ENCODE data around the gene GSN.

Gene GSN

DNA sequence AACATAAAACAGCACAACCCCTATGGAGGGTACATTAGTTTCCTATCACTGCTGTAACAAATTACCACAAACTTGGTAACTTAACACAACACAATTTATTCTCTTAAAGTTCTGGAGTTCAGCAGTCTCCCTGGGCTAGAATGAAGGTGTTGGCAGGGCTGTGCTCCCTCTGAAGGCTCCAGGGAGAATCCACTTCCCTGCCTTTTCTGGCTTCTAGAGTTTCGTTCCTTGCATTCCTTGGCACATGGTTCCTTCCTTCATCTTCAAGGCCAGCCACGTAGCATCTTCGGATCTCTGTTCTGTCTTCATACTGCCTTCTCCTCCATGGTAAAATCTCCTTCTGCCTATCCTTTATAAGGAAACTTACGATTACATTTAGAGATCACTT lies 25.0 kb upstream of the GSN start:
- no peak for DNase-seq (ENCODE audit: low read depth in 2 of 2, low spot score in 1 of 2)

DNA sequence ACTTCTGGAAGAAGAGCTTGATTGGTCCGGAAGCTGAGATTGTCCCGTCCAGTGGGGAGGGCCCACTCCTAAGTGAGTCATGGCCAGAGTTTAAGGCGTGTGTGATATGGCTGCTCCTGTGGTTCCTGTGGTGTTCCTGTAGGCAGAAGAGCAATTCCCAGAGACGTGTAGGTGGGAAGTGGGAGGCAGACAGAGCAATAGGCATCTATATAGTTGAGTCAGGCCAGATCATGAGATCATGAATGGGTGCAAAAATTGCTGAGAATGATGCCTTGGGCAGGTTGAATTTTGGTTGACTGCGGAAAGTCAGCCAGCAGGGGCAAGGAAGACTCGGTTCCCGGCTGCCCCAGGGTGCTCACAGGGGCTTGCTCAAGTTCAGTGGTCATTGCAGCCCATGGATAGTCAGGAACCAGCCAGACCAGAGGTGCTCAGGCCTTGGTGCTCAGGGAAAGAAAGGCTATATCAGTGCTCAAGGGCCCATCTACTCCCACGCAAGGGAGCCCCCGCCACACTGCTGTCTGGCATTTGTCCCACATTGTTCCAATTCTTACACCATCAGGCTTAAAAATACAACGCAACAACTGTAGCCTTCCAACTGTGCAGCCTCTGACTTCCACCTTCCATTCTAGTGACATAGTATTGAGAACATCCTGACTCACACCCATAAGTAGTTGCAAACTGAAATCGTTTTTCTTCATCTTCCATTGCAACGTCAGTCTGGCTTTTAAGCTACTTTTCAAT lies 21.0 kb upstream of the GSN start:
- DNase-seq (ENCODE audit: low read depth in 2 of 2, low spot score in 1 of 2) = no peak

DNA sequence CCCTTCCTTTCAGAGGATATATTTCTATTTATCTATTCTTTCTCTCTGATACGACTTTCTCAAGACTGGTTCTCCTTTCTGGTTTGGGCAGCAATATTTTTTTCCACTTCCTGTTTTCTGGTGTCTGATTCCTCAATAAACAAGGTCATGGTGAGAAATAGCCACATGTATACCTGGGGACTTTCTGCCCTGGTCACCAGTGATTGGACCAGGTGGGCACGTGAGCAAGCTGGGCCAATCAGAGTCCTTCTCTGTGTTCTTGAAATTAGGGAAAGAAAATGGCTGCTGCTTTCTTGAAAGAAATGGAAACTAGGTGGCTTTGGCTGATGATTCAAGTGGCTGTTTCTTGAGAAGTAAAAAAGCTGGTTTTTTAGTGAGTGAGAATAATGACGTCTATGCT lies 18.4 kb upstream of the GSN start:
- DNase-seq (ENCODE audit: low read depth in 2 of 2, low spot score in 1 of 2) = no peak

DNA sequence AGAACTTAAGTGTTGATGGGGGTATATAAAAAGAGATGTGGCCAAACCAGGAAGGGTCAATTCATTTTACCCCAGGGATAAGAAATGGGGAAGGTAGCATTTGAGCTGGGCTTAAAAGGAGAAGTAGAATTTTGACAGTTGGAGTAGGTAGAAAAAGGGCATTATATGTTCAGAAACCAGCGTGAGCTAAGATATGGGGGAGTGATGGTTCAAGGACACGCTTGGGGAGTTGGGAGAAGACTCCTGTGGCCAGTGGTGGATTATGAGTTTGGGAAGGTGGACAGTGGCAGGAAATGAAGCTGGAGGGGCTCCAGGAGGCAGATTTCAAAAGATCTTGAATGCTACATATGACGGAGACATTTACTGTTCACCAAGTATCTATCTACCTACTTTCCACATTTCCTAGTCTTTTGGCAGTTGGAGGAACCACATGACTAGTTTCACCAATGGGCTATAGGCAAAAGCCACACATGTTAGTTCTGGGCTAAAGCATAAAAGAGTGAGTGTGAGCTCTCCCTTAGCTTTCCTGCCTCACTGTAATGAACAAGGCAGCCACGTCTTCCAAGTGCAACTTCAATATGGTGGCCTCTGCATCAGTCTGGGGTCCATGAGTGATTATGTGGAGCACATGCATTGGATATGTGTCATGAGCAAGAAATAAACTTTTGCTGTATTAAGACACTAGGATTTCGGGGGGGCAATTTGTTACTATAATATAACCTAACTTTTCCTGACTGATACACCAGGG lies 15.7 kb upstream of the GSN start:
- no peak for DNase-seq (ENCODE audit: low read depth in 2 of 2, low spot score in 1 of 2)

DNA sequence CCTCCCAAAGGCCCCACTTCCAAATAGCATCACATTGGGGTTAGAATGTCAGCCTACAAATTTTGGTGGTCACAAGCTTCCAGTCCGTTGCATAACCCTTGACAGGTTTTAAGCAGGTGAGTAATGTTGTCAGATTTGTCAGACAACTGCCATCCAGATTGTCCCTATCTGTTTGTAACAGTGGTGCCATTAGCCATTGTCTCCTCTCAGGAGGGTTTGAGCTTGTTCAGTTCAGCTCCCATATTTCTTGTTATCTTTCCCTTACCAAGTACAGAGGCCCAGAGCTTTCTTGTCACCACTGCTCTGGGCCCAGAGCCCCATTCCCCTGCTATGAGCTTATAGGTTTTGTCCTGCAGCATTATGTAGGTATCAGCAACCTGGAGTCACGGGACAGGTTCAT lies 14.8 kb upstream of the GSN start:
- DNase-seq (ENCODE audit: low read depth in 2 of 2, low spot score in 1 of 2) = no peak

DNA sequence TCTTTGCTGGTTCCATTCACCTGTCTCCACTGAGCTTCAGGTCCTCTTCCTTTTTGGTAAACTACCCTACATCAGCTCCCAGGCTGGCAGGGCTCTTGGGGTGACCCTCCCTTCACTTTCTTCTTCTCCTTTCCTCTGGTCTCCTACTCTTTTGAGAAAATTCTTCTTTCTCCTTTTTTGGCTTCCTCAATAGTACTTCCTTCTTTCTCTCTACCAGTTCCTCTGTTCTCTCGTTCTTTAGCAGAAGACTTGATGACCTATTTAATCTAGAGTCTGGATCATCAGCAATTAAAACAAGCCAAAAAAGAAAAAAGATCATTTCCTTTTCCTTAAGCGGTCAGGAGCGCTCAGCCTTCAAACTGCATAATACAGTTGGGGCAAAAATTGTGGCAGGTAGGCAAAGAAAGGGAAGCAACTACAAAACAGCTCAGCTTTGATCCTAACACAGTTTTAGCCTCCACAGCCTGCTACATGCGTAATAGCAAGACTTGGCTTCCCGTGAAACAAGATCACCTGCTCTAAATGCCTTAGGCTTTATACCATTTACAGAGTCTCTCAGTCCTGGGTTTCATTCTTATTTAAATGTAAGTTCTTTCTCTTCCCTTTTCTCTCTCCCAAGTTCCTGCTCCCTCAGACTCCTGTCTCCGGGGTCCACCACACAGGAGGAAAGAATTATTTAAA lies 14.0 kb upstream of the GSN start:
- DNase-seq (ENCODE audit: low read depth in 2 of 2, low spot score in 1 of 2) = no peak

DNA sequence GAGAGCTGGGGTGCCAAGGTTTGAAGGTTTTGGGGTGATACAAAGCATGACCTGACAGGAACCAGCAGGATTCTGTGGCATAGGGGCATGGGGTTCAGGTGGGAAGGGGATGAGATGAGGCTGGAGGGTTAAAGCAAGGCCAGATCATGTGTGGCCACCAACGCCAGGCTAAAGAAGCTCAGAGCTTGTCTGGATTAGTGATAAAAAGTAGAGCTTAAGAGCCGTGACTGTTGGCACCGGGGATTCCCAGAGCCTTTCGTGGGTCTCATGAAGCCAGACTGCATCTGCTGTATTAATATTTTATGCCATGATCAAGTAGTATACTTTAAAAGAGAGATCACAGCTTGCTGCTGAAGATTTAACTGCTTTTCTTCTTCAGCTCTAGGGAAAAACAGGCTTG lies 8.5 kb upstream of the GSN start:
- no peak for DNase-seq (ENCODE audit: low read depth in 2 of 2, low spot score in 1 of 2)

DNA sequence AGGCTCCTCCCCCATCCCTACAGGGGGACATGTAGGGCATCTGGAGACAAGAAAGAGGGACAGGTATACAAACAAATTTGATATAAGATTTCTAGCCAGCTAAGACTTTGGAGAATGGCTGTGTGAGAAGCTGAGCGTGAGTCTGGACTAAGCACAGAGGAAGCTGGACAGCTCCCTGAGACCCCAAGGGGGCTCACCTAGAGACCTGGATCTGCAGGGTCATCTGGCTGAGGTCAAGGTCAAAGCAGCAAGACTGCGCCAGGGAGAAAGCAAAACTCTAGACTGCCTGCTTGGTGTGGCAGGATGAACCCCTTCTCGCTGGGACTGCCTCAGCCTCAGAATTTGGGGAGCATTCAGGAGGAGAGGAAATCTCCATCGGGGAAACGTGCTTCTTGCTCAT lies 8.0 kb upstream of the GSN start:
- no peak for DNase-seq (ENCODE audit: low read depth in 2 of 2, low spot score in 1 of 2)

DNA sequence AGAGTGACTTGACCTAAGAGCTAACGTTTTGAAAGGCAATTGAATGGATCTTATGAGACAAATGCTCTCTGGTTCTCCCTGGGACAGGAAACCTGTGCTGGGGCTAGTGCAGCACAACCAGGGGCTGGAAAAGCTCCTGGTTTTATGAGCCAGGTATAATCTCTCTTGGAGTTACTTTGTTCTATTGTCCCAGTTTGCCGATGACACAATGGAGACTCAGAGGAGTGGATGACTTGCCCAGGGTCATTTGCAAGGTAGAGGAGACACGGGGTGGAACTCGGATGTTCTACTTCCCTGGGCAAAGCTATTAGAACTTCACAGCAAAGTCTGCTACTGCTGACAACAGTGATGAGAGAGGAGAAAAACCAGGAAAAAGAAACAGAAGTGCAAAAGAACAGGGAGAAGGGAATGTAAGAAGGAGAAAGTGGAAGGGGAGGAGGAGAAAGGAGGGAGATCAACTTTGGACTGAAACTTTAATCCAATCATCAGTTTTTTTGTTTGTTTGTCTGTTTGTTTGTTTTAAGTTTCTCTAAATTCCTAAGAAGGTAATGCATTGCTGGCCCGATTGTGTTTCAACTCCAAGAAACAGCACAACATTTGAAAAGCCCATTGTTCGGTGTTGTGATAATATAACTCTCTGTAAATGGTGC lies 7.4 kb upstream of the GSN start:
- DNase-seq (ENCODE audit: low read depth in 2 of 2, low spot score in 1 of 2) = no peak

DNA sequence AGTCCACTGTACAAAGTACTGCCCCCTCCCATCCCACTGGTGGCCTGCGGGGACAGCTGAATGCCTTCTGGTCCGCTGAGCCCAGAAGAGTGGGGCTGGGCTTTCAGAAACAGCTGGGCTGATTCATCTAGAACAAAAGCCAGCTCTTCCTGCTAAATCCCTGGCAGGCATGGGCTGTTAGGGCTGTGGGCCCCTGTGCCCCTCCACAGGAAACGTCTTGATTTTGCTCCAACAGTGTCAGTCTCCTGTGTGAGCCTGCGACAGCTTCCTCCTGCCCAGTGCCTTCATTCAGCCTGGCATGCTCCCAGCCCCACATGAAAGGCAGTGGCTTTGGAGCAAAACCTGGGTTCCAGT lies 6.9 kb upstream of the GSN start:
- DNase-seq (ENCODE audit: low read depth in 2 of 2, low spot score in 1 of 2) = no peak

DNA sequence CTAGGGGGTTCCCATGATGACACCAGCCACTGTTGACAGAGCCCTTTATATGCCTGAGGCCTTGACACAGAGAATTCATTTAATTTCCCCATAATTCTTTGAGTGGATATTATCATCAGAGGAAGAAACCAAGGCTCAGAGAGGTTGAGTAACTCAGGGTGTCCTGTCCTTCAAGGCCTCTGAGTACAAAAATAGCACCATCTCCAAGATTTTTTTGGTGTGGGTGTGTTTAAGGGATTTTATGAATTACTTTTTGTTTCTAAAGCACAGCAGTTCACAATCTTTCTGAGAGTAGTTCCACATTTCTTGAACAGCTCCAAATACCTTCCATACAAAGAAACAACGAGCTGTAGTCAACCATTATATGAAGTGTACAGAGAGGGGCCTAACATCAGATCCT lies 6.2 kb upstream of the GSN start:
- DNase-seq (ENCODE audit: low read depth in 2 of 2, low spot score in 1 of 2) = no peak

DNA sequence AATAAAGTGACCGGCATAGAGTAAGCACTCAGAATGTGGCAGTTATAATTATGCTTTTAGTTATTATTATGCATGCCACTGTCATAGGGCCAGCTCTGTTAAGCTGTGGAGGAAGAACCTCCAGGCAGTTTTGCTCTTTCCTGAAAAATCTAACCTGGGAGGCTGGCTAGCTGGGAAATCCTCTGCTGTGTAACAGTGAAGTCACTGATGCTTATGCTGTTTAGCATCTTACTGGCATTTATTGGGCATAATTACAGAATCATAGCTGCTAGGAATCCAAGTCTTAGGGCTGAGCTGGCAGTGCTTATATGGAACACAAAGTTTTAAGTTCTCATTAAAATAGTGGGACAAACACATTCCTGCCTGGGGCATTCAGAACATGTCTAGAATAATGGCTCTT lies 5.5 kb upstream of the GSN start:
- DNase-seq (ENCODE audit: low read depth in 2 of 2, low spot score in 1 of 2) = no peak

DNA sequence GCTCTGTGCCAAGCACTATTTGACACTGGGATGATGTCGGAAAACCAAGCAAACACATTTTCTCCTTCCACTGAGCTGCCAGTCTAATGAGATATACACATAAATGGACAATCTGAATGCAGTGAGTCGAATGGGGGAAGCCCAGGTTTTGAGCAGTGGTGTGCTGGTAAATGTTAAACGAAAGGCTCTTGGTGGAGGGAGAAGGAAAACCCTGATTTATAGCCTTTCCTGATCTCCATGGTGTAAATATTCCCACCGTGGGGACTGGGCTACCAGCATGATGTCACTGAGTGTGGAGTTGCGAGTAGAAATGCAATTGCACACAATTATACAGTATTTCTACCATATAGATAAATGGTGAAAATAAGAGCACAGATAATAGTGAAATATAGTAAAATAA lies 5.0 kb upstream of the GSN start:
- no peak for DNase-seq (ENCODE audit: low read depth in 2 of 2, low spot score in 1 of 2)

DNA sequence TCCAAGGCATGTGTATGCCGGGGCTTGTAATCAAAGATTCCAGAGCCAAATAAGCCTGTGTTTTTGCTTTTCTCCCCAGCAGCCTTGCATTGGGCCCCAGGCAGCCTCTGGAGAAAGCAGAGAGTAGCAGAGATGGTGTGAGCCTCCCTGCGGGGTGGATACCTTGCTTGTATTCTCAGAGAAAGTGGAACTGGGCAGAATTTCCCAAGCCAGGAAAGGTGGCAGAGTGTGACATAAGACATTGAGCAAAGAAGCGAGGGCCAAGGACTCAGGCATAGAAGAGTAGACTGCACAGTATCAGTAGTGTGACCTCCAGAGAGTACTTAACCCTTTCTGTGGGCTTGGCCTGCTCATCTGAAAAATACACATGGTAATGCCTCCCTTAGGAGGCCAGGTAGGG lies 1.6 kb upstream of the GSN start:
- no peak for DNase-seq (ENCODE audit: low read depth in 2 of 2, low spot score in 1 of 2)

DNA sequence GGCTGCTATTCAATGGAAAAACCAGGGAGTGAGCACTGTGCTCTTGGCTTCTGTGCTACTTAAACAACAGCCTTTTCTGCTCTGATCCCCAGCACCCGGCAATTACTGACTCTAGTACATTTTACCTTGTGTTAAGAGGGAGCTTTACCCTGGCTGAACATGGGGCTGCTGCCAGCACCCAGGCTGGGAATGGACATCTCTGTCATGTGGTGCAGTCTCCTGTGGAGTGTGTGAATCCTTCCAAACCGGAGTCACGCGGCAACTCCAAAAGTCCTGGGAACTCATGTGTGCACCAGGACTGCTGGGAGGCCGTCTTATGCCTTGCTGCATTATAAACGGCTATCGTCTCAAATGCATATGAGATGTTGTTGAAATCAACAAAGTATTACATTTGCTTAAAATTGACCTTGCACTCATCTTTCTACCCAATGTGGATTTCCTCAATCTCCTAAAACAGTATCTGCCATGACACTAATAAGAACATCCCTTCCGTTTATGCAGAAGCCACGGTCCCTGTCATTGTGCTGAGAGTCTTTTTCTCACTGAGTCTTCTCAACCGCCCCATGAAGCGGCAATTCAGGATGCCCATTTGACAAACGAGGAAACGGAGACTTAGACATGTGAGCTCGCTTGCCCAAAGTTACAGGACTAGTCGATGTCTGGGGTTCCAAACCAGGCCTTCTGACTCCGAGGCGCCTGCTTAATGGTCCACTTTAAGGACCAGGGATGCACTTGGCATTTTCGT lies 884 bp upstream of the GSN start:
- DNase-seq (ENCODE audit: low read depth in 2 of 2, low spot score in 1 of 2) = no peak

DNA sequence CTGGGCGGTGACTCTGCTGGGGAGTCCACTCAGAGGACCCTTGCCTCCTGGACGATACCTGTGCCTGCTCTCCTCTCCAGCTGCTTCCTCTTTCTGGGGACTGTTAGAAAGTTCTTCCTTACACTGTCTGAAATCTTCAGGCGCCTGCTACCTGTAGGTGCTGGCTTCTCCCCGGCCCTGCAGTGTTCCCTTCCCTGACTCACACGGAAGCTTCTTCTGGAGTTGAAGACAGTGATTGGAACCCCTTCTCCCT lies 562 bp downstream of the GSN start:
- DNase-seq (ENCODE audit: low read depth in 2 of 2, low spot score in 1 of 2) = no peak

DNA sequence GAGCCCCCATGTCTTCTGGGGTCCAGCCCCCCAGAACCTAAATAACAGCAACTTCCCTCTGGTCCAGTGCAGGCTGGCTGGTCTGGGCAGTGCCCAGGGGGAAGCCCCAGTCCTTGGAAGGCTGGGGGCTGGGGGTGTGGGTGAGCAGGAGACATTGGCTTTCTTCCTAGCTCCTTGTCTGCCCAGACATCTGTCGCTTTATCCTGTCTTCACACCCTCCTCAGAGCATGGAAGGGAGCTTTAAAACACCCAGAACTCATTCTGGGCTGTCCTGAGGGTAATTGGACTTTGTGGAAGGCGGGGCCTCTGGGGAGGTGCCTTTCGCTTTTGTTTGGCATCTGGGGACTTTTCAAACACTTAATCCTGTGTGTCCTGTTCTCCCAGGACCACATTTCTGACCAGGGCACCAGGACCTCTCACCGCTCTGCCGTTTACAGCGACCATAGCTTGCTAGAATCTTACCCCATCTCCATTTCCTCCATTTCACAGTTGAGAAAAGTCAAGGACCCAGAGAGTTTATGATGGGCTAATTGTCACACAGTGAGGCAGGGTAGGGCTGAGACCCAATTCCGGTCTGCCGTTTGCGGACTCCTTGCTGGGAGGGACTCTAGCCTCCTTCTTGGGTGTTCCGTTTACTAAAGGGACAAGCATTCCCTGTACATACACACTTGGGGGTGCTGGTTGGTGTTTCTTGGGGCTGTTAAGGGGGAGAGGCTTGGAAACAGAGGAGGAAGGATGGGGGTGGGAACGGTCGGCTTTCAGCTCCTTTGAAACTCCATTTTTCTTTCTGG lies 1.1 kb downstream of the GSN start:
- no peak for DNase-seq (ENCODE audit: low read depth in 2 of 2, low spot score in 1 of 2)

DNA sequence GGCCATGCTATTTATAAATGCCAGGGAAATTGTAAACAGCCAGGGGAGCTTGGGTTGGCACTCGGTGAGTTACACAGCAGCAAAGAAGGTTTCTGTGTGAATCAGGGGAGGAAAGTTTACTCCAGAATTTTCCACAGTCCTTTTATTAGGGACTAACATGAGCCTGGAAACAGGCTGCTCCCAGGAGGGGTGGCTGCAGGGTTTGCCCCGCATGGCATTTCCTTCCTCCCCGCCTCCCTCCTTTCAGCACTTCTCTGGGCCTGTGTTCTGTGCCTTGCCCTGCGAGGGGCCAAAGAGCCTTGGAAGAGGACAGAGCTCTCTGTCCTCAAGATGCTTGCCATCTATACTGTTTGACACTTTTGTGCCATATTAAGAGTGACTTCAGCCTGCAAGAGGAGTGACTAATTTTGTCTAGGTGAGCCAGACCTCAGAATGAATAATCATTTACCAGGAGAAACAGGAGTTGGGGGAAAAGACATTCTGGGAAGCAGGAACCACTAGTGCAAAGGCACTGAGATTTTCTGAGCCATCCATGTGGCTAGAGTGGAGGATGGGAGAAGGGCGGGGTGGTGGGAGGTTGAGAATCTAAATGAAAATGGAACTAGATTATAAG lies 1.8 kb downstream of the GSN start:
- no peak for DNase-seq (ENCODE audit: low read depth in 2 of 2, low spot score in 1 of 2)

DNA sequence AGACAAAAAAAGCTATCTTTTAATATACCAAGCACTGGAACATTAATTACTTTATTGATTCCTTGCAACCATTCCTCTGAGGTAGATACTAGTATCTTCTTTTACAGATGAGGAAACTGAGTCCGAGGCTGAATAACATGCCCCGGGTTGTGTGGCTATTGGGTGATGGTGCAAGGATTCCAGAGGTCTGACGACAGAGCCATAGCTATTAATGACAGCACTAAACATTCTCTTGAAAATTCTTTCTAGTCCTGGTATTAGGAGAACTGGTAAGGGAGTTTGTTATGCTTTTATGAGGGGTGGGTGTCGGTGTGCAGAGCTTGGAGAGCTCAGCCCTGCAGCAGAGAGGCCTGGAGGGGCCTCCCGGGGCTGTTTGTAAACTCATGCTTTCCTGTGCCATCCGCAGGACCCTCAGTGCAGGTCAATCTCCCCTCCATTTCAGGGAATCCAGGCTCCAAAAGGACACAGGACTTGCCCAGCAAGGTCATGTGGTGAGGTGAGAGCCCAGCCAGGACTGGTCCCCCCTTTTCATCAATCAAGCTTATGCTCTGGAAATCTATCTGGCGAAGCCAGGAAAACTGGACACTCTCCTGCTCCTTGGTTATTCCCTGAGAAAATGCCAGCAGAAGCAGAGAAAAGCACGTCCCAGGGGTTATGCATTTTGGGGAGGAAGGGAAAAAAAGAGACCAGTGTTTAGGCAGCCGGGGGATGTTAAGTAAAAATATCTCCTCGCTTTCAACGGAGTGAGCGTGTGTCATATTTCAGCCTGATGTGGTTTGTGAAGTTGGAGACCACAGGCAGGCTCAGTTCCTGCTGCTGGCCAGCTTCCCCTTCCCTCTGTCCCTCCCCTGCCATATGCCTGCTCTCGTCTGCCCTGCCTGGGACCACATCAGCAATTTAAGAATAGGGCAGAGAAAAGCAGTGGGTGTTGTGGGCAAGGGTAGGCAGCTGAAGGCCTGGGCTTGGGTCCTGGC lies 3.7 kb downstream of the GSN start:
- no peak for DNase-seq (ENCODE audit: low read depth in 2 of 2, low spot score in 1 of 2)
